Activated T-helper 2 cell treated with anti-CD3 and anti-CD28 coated beads, Interferon-gamma antibody, Interleukin-2, Interleukin-4, amounts not matched to agents 10 μg/mL and 5 μg/mL and 100 μg/mL, durations not matched to agents 14 hours and 24 hours and 36 hours (primary cell): ENCODE measurements around the gene ZNF225. TPM values are rescaled to one million over a fixed set of nuclear protein-coding genes. Genes with fewer than 3 reads are reported as not detected.

Experiments used
- DNase-seq: peaks from one replicate; pipeline ENCODE4 v3.0.0; 2021; ENCODE audit warnings: low spot score
- H3K27ac Mint-ChIP-seq: one replicate; pipeline ENCODE4 v1.8.0; 2021; ENCODE audit warnings: mixed read lengths
- H3K27me3 Mint-ChIP-seq: one replicate; pipeline ENCODE4 v1.8.0; 2021; ENCODE audit warnings: low read depth, mixed read lengths
- H3K36me3 Mint-ChIP-seq: one replicate; pipeline ENCODE4 v1.8.0; 2021; ENCODE audit warnings: low read depth, mixed read lengths
- H3K4me1 Mint-ChIP-seq: one replicate; pipeline ENCODE4 v1.8.0; 2021; ENCODE audit warnings: low read depth, mixed read lengths
- H3K4me3 Mint-ChIP-seq: one replicate; pipeline ENCODE4 v1.8.0; 2021; ENCODE audit warnings: low read depth, mild to moderate bottlenecking, moderate library complexity, mixed read lengths
- H3K9me3 Mint-ChIP-seq: one replicate; pipeline ENCODE4 v1.8.0; 2021; ENCODE audit warnings: mixed read lengths
- intact Hi-C: fragments of 100-400 bp; cut with micrococcal nuclease; formaldehyde crosslinking; loops from one replicate; pipeline ENCODE4 v1.15.1; 2023
- total RNA-seq: library from RNA; stranded (reverse); gene quantifications from 2 replicates; pipeline ENCODE4 v1.2.3, GENCODE V29; 2022

Gene ZNF225
- total RNA-seq = 3.5 and 3.6 TPM in 2 replicates

DNA sequence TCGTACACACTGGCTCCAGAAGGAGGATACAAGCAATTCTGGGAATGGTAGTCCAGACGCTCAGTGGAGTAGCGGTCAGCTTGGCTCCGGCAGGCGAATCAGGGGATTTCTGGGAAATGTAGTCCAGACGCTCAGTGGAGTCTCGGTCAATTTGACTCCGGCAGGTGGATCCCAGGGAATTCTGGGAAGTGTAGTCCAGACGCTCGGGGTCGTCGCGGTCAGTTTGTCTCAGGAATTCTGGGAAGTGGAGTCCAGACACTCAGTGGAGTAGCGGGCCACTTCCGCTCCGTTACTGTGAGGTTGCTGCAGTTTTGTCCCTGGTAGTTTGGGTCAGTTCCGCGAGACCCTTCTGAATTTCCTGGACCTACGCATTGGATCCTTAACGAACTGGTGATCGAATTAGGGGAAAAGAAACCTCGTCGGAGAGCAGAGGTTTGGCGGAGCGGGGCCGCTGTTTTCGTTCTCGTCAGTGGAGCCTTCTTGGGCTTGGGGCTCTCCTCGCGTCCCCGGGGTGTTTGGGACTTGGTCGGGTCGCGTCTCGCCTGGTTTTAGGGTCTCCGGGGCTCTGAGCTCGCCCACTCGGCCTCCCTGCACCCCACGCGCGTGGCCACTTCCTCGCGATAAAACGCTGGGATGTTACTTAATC is at the start of gene ZNF225:
TSS of gene ZNF225 (plus strand) at position 262 of the 646 bp plus-strand sequence. CDS start 2,429 bp downstream, outside the sequence.
- H3K27me3 Mint-ChIP-seq = no peaks in the 10 kb centered on the region
- peak within 1 kb of the TSS; percentile 99 for H3K4me3 Mint-ChIP-seq
- H3K36me3 Mint-ChIP-seq = peaks cover 49% of the 10 kb centered on the region
- H3K4me1 Mint-ChIP-seq = peaks cover 14% of the 10 kb centered on the region
- peak within 1 kb of the TSS; percentile 82 for H3K27ac Mint-ChIP-seq
- DNase-seq = peak; percentile 81
- intact Hi-C loops = loop anchor here (1.0 to 10.0 kb wide), 6 partner anchors 19 to 392 kb away; partner anchors contain the start of genes ZNF180, ZNF224, ZNF226 and ZNF227
- peaks cover 26% of the 10 kb centered on the region for H3K9me3 Mint-ChIP-seq

DNA sequence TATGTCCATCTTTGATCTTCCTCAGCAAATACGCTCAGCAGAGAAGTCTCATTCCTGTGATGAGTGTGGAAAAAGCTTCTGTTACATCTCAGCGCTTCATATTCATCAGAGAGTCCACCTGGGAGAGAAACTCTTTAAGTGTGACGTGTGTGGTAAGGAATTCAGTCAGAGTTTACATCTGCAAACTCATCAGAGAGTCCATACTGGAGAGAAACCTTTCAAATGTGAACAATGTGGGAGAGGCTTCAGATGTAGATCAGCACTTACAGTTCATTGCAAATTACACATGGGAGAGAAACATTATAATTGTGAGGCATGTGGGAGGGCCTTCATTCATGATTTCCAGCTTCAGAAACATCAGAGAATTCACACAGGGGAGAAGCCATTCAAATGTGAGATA is 46.9 kb upstream of the ZNF225 start:
- DNase-seq = no peak
- Mint-ChIP-seq H3K27me3 (no peaks in the 10 kb centered on the region), H3K27ac (no peak overlapping the region), H3K9me3 (peaks cover 61% of the 10 kb centered on the region), H3K4me1 (peaks cover 1% of the 10 kb centered on the region), H3K36me3 (peaks cover 12% of the 10 kb centered on the region), H3K4me3 (no peak overlapping the region)
- intact Hi-C loops = no loop called here

DNA sequence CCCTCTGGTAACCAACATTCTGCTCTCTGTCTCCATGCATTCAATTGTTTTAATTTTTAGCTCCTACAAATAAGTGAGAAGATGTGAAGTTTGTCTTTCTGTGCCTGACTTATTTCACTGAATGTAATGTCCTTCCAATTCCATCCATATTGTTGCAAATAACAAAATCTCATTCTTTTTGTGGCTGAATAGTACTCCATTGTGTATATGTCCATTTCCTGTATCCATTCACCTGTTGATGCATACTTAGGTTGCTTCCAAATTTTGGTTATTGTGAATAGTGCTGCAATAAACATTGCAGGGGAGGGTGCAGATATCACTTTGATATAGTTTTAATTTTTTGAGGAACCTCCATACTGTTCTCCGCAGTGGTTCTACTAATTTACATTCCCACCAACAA is 43.8 kb upstream of the ZNF225 start:
- DNase-seq = no peak
- H3K27ac Mint-ChIP-seq = no peak overlapping the region
- peaks cover 17% of the 10 kb centered on the region for H3K4me1 Mint-ChIP-seq
- H3K4me3 Mint-ChIP-seq = no peak overlapping the region
- peaks cover 25% of the 10 kb centered on the region for H3K36me3 Mint-ChIP-seq
- no peaks in the 10 kb centered on the region for H3K27me3 Mint-ChIP-seq
- H3K9me3 Mint-ChIP-seq = peaks cover 70% of the 10 kb centered on the region
- intact Hi-C loops = no loop called here

DNA sequence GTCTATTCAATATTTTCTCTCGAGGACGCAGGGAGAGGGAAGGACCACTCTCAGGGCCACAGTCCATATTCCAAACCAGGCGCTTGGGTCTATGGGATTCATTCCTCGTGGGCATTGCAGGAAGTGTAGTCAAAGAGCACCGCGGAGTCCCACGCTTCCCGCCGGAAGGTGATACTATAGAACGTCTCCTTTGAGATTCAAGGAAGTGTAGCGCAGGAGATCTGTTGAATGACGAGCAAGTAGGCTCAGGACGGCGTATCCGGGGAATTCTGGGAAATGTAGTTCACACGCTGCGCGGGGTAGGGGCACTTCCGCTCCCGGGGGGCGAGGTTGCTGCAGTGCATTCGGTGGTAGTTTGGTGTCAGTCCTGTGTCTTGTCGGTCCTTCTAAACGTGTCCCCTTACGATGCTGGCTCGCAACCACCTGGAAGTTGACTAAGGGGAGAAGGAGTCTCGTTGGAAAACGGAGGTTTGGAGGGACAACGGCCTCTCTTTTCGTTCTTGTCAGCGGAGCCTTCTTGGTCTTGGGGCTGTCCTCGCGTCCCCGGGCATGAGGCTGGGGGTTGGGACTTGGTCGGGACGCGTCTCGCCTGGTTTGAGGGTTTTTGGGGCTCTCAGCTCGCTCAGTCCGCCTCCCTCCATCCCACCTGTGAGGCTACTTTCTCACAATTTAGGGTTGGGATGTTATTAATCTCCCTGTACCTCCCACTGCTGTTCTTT is 41.2 kb upstream of the ZNF225 start, which contains the start of gene ZNF284:
TSS of gene ZNF284 (plus strand) at position 336 of the 719 bp plus-strand sequence. CDS start 4,231 bp downstream, outside the sequence.
- peaks cover 59% of the 10 kb centered on the region for H3K9me3 Mint-ChIP-seq
- H3K36me3 Mint-ChIP-seq = peaks cover 27% of the 10 kb centered on the region
- DNase-seq = peak; percentile 77
- peak within 1 kb of the TSS; percentile 50 for H3K27ac Mint-ChIP-seq
- no peaks in the 10 kb centered on the region for H3K27me3 Mint-ChIP-seq
- peak within 1 kb of the TSS; percentile 85 for H3K4me3 Mint-ChIP-seq
- H3K4me1 Mint-ChIP-seq = peaks cover 17% of the 10 kb centered on the region
- intact Hi-C loops = loop anchor here (1.0 to 5.0 kb wide), 5 partner anchors 22 to 140 kb away; partner anchors contain the start of genes ZNF155, ZNF222, ZNF224 and ZNF227

DNA sequence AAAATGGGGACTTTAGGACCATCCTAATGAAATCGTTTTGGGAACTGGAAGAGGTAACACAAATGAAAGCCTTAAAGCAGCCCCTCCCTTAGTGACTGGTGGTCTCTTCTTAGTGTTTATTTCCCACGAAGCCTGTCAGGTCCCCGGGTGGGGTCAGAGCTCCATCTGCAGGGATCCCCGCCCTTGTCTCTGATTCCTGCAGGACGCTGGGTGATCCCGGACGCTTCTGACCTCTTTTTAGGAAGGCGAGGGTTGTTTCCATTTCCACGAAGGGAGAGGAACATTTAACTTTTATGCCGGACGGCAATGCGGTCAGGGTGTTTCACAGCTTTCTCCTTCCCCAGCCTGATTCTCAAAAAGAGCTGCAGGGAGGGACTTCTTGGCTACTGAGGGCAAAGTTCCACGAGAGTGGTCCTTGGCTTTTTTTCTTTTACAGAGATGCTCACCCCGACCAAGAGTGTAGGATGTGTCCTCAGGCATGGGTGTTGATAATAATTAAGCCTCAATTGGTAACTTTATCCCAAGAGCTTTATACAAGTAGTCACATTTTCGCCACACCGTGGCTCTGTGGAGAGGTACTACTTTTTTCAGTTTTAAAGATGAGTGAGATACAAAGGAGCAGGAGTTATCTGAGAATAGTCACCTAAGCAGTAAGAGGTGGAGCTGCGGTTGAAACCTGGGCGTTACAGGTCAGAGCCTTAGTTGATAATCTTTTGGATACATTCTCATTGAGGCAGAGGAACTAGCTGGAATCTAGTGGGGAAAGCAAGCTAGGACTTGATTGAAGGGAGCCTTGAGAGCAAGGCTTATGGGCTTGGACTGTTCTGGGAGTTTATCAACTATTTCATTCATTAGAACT is 40.4 kb upstream of the ZNF225 start:
- Mint-ChIP-seq H3K4me1 (peaks cover 17% of the 10 kb centered on the region), H3K36me3 (peaks cover 31% of the 10 kb centered on the region), H3K27ac (no peak overlapping the region), H3K4me3 (peak overlapping the region; percentile 85), H3K27me3 (no peaks in the 10 kb centered on the region), H3K9me3 (peaks cover 54% of the 10 kb centered on the region)
- intact Hi-C loops = loop anchor here (1.0 to 5.0 kb wide), 5 partner anchors 22 to 140 kb away; partner anchors contain the start of genes ZNF155, ZNF222, ZNF224 and ZNF227
- no peak for DNase-seq

DNA sequence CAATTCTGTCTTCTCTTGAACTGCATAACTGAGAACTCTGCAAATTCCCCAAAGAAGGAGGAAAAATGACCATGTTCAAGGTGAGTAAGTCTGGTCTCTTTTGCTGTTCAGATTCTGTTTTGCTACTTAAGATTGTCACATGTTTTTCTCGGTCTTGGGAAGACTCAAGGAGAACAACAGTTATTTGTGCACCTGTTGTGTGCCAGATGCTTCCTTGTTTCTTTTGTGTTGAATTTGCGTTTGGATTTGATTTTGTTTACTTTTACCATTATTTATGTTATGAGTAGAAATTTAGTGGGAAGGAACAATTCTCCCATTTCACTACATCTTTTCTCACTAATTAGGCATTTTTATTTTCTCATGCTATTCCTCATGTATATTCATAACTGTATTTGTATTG is 36.9 kb upstream of the ZNF225 start:
- no peak for DNase-seq
- H3K27me3 Mint-ChIP-seq = no peaks in the 10 kb centered on the region
- peaks cover 16% of the 10 kb centered on the region for H3K4me1 Mint-ChIP-seq
- no peak overlapping the region for H3K4me3 Mint-ChIP-seq
- intact Hi-C loops = no loop called here
- H3K36me3 Mint-ChIP-seq = peaks cover 28% of the 10 kb centered on the region
- peaks cover 25% of the 10 kb centered on the region for H3K9me3 Mint-ChIP-seq
- H3K27ac Mint-ChIP-seq = no peak overlapping the region

DNA sequence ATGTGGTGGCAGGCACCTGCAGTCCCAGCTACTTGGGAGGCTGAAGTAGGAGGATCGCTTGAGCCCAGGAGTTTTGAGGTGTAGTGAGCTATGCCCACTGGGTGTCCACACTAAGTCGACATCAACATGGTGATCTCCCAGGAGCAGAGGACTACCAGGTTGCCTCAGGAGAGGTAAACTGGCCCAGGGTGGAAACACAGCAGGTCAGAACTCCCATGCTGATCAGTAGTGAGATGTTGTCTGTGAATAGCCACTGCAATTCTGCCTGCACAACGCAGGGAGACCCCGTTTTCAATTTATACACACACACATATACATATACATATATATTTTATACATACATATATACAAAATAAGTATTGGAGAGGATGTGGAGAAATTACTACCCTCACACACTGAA is 21.1 kb upstream of the ZNF225 start:
- DNase-seq = no peak
- intact Hi-C loops = loop anchor here (5.0 kb wide), 2 partner anchors 120 to 155 kb away; partner anchors contain the start of genes ZNF227 and ZNF45
- Mint-ChIP-seq H3K27ac (no peak overlapping the region), H3K36me3 (peaks cover 15% of the 10 kb centered on the region), H3K9me3 (peaks cover 6% of the 10 kb centered on the region), H3K27me3 (no peaks in the 10 kb centered on the region), H3K4me1 (peaks cover 7% of the 10 kb centered on the region), H3K4me3 (no peak overlapping the region)

DNA sequence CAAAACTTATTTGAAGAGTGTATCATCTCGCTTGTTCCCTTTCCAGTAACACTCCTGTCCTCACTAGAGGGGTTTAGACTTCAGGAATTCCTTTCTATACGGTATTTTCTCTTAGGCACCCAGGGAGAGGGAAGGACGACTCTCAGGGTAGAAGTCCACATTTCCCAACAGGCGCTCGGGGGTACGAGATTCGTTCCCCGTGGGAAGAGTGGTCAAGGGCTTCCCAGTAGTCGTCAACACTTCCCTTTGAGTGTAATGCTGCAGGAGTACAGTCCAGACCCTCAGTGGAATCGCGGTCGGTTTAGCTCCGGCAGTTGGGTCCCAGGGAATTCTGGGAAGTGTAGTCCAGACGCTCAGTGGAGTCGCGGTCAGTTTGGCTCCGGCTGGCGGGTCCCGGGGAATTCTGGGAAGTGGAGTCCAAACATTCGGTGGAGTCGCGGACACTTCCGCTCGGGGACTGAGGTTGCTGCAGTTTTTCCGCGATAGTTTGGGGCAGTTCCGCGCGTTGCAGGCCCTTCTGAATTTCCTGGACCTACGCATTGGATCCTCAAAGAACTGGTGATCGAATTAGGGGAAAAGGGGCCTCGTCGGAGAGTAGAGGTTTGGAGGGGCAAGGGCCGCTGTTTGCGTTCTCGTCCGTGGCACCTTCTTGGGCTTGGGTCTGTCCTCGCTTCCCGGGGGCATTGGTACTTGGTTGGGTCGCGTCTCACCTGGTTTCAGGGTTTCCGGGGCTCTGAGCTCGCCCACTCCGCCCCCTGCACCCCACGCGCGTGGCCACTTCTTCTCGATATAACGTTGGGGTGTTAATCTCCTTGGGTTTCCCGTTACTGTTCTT is 19.1 kb upstream of the ZNF225 start, which contains the start of gene ZNF224:
TSS of gene ZNF224 (plus strand) at position 431 of the 835 bp plus-strand sequence. CDS start 3,513 bp downstream, outside the sequence.
- peaks cover 35% of the 10 kb centered on the region for H3K36me3 Mint-ChIP-seq
- H3K4me3 Mint-ChIP-seq = peak within 1 kb of the TSS; percentile 98
- H3K27me3 Mint-ChIP-seq = no peaks in the 10 kb centered on the region
- DNase-seq = peak; percentile 76
- H3K27ac Mint-ChIP-seq = peak within 1 kb of the TSS; percentile 77
- H3K9me3 Mint-ChIP-seq = peaks cover 21% of the 10 kb centered on the region
- intact Hi-C loops = loop anchor here (1.0 to 5.0 kb wide), 6 partner anchors 19 to 157 kb away; partner anchors contain the start of genes ZNF225, ZNF226, ZNF227 and ZNF230
- peaks cover 9% of the 10 kb centered on the region for H3K4me1 Mint-ChIP-seq

DNA sequence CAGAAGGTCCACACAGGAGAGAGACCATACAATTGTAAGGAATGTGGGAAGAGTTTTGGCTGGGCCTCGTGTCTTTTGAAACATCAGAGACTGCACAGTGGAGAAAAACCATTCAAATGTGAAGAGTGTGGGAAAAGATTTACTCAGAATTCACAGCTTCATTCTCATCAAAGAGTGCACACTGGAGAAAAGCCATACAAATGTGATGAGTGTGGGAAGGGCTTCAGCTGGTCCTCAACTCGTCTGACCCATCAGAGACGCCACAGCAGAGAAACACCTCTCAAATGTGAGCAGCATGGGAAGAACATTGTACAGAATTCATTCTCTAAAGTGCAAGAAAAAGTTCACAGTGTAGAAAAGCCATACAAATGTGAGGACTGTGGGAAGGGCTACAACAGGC is 5.4 kb upstream of the ZNF225 start:
- no peak for DNase-seq
- Mint-ChIP-seq H3K27ac (no peak overlapping the region), H3K27me3 (no peaks in the 10 kb centered on the region)

DNA sequence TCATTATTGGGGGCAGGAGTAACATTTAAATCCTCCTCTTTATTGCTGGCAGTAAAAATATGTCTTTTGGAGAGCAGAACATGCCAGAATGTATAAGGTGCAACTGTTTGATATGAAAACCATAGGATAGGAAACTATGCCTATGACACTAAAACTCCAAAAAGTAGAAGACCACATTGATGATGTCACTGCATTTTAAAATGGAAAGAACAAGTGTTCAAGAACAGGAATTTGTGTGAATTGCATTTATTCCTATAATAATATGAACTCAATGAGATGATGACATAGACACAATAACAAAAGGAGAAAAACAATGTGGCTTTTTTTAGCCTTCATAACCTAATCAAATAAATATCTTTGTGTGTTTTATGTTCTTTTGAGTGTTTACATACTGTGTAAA is 3.7 kb upstream of the ZNF225 start:
- H3K36me3 Mint-ChIP-seq = peaks cover 57% of the 10 kb centered on the region
- H3K4me1 Mint-ChIP-seq = peaks cover 13% of the 10 kb centered on the region
- H3K27me3 Mint-ChIP-seq = no peaks in the 10 kb centered on the region
- H3K27ac Mint-ChIP-seq = no peak overlapping the region
- H3K4me3 Mint-ChIP-seq = no peak overlapping the region
- DNase-seq = no peak
- intact Hi-C loops = no loop called here
- peaks cover 59% of the 10 kb centered on the region for H3K9me3 Mint-ChIP-seq

More for the DNA sequence above, 5.4 kb upstream of the ZNF225 start:
- intact Hi-C loops = no loop called here
- H3K4me1 Mint-ChIP-seq = peaks cover 8% of the 10 kb centered on the region
- no peak overlapping the region for H3K4me3 Mint-ChIP-seq
- peaks cover 76% of the 10 kb centered on the region for H3K9me3 Mint-ChIP-seq
- peaks cover 74% of the 10 kb centered on the region for H3K36me3 Mint-ChIP-seq

DNA sequence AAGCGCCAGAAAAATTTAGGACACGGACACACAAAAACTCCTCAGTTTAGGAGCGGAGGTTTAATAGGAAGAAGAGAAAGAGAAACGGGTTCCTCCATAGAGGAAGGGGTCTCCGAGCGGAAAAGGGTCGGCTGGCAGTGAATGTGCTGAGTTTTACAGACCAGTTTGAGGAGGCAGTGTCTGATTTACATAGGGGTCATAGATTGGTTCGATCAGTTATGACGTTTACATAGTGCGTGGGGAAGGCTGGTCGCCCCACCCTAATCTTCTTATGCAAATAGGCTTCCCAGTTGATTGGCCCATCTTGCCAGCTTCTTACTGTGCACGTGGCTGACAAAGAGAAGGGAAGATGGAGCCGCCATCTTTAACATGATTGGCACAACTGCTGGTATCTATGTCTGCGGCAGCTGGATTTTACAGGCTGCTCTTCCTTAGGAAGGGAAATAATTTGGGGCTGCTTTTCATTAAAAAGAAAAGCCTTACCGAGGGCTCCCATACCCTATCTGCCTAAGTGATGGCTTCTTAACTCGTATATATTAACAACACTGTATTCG is 1.2 kb upstream of the ZNF225 start:
- Mint-ChIP-seq H3K4me3 (peak overlapping the region; percentile 74), H3K27ac (no peak overlapping the region), H3K27me3 (no peaks in the 10 kb centered on the region), H3K4me1 (peaks cover 14% of the 10 kb centered on the region), H3K9me3 (peaks cover 38% of the 10 kb centered on the region), H3K36me3 (peaks cover 52% of the 10 kb centered on the region)
- intact Hi-C loops = loop anchor here (2.0 to 10.0 kb wide), 2 partner anchors 101 to 393 kb away; partner anchors contain the start of genes ZNF180 and ZNF227
- no peak for DNase-seq
